Liver (tissue), 9 donors: ENCODE results near the gene RAB31. TPM values are rescaled to one million over a fixed set of nuclear protein-coding genes. Genes with fewer than 3 reads are reported as not detected.

Source experiments
- DNase-seq: peaks from one replicate; pipeline ENCODE4 v3.0.0-alpha.2; 2017; ENCODE audit warnings: low spot score
- H3K27ac ChIP-seq, 2 donors: one replicate each; pipeline ENCODE4 v1.7.0; 2013; ENCODE audit warnings: inconsistent platforms in 2 of 2, low read length in 2 of 2, control low read depth in 1 of 2, low read depth in 1 of 2, mild to moderate bottlenecking in 1 of 2
- H3K27me3 ChIP-seq, 4 donors: one replicate each; pipeline versions ENCODE4 v1.6.1 to v1.7.0; 2013; ENCODE audit warnings: low read length in 3 of 4, inconsistent platforms in 1 of 4, mild to moderate bottlenecking in 1 of 4, moderate library complexity in 1 of 4; ENCODE audit not compliant: control insufficient read depth in 4 of 4, insufficient read depth in 4 of 4
- H3K36me3 ChIP-seq, 4 donors: one replicate each; pipeline versions ENCODE4 v1.6.1 to v1.7.0; 2013; ENCODE audit warnings: low read length in 3 of 4, mild to moderate bottlenecking in 3 of 4, low read depth in 1 of 4, moderate library complexity in 1 of 4; ENCODE audit not compliant: control insufficient read depth in 4 of 4, insufficient read depth in 3 of 4
- H3K4me1 ChIP-seq, 4 donors: one replicate each; pipeline versions ENCODE4 v1.6.1 to v1.7.0; 2013; ENCODE audit warnings: low read length in 3 of 4, mild to moderate bottlenecking in 3 of 4, moderate library complexity in 1 of 4; ENCODE audit not compliant: control insufficient read depth in 4 of 4, insufficient read depth in 4 of 4
- H3K4me3 ChIP-seq, 3 donors: one replicate each; pipeline versions ENCODE4 v1.6.1 to v1.7.0; 2013; ENCODE audit warnings: low read length in 3 of 3, control low read depth in 1 of 3, low read depth in 1 of 3, mild to moderate bottlenecking in 1 of 3
- H3K9ac ChIP-seq, 2 donors: one replicate each; pipeline ENCODE4 v1.7.0; 2013; ENCODE audit warnings: low read length in 2 of 2, mild to moderate bottlenecking in 2 of 2, moderate library complexity in 2 of 2, control low read depth in 1 of 2, low read depth in 1 of 2
- H3K9me3 ChIP-seq, 4 donors: one replicate each; pipeline versions ENCODE4 v1.6.1 to v1.7.0; 2013; ENCODE audit warnings: low read length in 3 of 4; ENCODE audit not compliant: control insufficient read depth in 4 of 4
- ATF3 ChIP-seq: IDR thresholded peaks from 2 replicates; pipeline ENCODE4 v1.6.1; 2016; ENCODE audit warnings: antibody characterized with exemption
- EGR1 ChIP-seq, 2 donors: IDR thresholded peaks; 2 replicates each; pipeline ENCODE4 v1.6.1; 2016 to 2018; ENCODE audit warnings: antibody characterized with exemption in 2 of 2, low read depth in 2 of 2
- FOXA1 ChIP-seq: IDR thresholded peaks from 2 replicates; pipeline ENCODE4 v1.6.1; 2016; ENCODE audit warnings: antibody characterized with exemption
- FOXA2 ChIP-seq: IDR thresholded peaks from 2 replicates; pipeline ENCODE4 v1.6.1; 2016; ENCODE audit warnings: antibody characterized with exemption
- GABPA ChIP-seq, 2 donors: IDR thresholded peaks in 1 of 2; conservative IDR thresholded peaks in 1 of 2; 2 replicates each; pipeline ENCODE4 v1.6.1; 2016; ENCODE audit warnings: antibody characterized with exemption in 2 of 2, mild to moderate bottlenecking in 1 of 2, moderate library complexity in 1 of 2
- HNF4A ChIP-seq, 2 donors: conservative IDR thresholded peaks; 2 replicates each; pipeline ENCODE4 v1.6.1; 2016; ENCODE audit warnings: antibody characterized with exemption in 2 of 2, mild to moderate bottlenecking in 2 of 2
- HNF4G ChIP-seq: IDR thresholded peaks from 2 replicates; pipeline ENCODE4 v1.6.1; 2016; ENCODE audit warnings: antibody characterized with exemption
- JUND ChIP-seq, 2 donors: IDR thresholded peaks; 2 replicates each; pipeline ENCODE4 v1.6.1; 2016; ENCODE audit warnings: antibody characterized with exemption in 2 of 2
- MAX ChIP-seq: IDR thresholded peaks from 2 replicates; pipeline ENCODE4 v1.6.1; 2016; ENCODE audit warnings: antibody characterized with exemption
- NR2F2 ChIP-seq: IDR thresholded peaks from 2 replicates; pipeline ENCODE4 v1.6.1; 2016; ENCODE audit warnings: antibody characterized with exemption
- RAD21 ChIP-seq, 2 donors: IDR thresholded peaks; 2 replicates each; pipeline ENCODE4 v1.6.1; 2016; ENCODE audit warnings: antibody characterized with exemption in 2 of 2, mild to moderate bottlenecking in 2 of 2
- RXRA ChIP-seq, 2 donors: IDR thresholded peaks; 2 replicates each; pipeline ENCODE4 v1.6.1; 2017 to 2018; ENCODE audit warnings: antibody characterized with exemption in 2 of 2, mild to moderate bottlenecking in 1 of 2
- SP1 ChIP-seq: IDR thresholded peaks from 2 replicates; pipeline ENCODE4 v1.6.1; 2018; ENCODE audit warnings: antibody characterized with exemption, mild to moderate bottlenecking
- TAF1 ChIP-seq: conservative IDR thresholded peaks from 2 replicates; pipeline ENCODE4 v1.6.1; 2016; ENCODE audit warnings: antibody characterized with exemption, mild to moderate bottlenecking
- YY1 ChIP-seq: IDR thresholded peaks from 2 replicates; pipeline ENCODE4 v1.6.1; 2016; ENCODE audit warnings: antibody characterized with exemption, mild to moderate bottlenecking
- WGBS: extraction: QIAGEN DNeasy Blood & Tissue Kit; methylation state at CpG from one replicate; pipeline ENCODE4 v1.1.7; 2013; 5-methylcytosine and 5-hydroxymethylcytosine counted together
- polyA plus RNA-seq, 2 donors: library from polyadenylated mRNA; stranded (reverse) in 1 of 2; unstranded in 1 of 2; fragments of 200-250 nt in 1 of 2; fragments of >200 nt in 1 of 2; fragmentation: Nextera tagmentation in 1 of 2; extraction: Ambion mirVana in 1 of 2; gene quantifications; one replicate each; pipeline versions ENCODE4 v1.2.1 to v1.2.3, GENCODE V29; 2013 to 2015
- total RNA-seq, 2 donors: library from RNA; depleted of rRNA; stranded (reverse); fragments of >200 nt; gene quantifications; one replicate each; pipeline ENCODE4 v1.2.3, GENCODE V29; 2014
- TF ChIP-seq, protein P1 (sequence below): IDR thresholded peaks from 2 replicates; pipeline ENCODE4 v1.6.1; 2016; ENCODE audit warnings: antibody characterized with exemption
- TF ChIP-seq, protein P2 (sequence below): fragments of 150-350 bp; IDR thresholded peaks from 2 replicates; pipeline ENCODE4 v1.5.1; 2017; ENCODE audit warnings: improper control_type of control experiment, low read depth, low read length; ENCODE audit not compliant: missing input control
- TF ChIP-seq, protein P3 (sequence below): IDR thresholded peaks from 2 replicates; pipeline ENCODE4 v1.6.1; 2016; ENCODE audit warnings: antibody characterized with exemption, mild to moderate bottlenecking
- donor health status: healthy.
- donor health status: healthy.
- donor health status: healthy.
- donor health status: healthy.
- donor health status: healthy.

RAB31 gene
- total and polyA plus RNA-seq, 4 donors = 3.6 to 12.8 (median 9.7) TPM

GRCh38 chr18:9818423-9818734 lies 110.3 kb downstream of the RAB31 start:
- Histone ChIP-seq H3K9ac (no peak overlapping the region), H3K4me1 (no peaks in the 10 kb centered on the region), H3K27me3 (no peaks in the 10 kb centered on the region), H3K9me3 (peaks cover 0 to 2% (median 0%) of the 10 kb centered on the region in 4 donors), H3K36me3 (no peaks in the 10 kb centered on the region), H3K27ac (no peak overlapping the region), H3K4me3 (no peak overlapping the region)
- no peak for TF ChIP-seq JUND (IDR thresholded peaks at IDR 0.05)
- no peak for TF ChIP-seq HNF4A (conservative IDR thresholded peaks at IDR 0.05)
- no peak for TF ChIP-seq RAD21 (IDR thresholded peaks at IDR 0.05)
- TF ChIP-seq EGR1 (IDR thresholded peaks at IDR 0.05; ENCODE audit: low read depth in 2 of 2) = no peak
- no peak for TF ChIP-seq FOXA2
- no peak for TF ChIP-seq SP1
- TF ChIP-seq MAX = no peak
- TF ChIP-seq, protein P1, sequence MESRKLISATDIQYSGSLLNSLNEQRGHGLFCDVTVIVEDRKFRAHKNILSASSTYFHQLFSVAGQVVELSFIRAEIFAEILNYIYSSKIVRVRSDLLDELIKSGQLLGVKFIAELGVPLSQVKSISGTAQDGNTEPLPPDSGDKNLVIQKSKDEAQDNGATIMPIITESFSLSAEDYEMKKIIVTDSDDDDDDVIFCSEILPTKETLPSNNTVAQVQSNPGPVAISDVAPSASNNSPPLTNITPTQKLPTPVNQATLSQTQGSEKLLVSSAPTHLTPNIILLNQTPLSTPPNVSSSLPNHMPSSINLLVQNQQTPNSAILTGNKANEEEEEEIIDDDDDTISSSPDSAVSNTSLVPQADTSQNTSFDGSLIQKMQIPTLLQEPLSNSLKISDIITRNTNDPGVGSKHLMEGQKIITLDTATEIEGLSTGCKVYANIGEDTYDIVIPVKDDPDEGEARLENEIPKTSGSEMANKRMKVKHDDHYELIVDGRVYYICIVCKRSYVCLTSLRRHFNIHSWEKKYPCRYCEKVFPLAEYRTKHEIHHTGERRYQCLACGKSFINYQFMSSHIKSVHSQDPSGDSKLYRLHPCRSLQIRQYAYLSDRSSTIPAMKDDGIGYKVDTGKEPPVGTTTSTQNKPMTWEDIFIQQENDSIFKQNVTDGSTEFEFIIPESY = no peak
- no peak for TF ChIP-seq GABPA (IDR thresholded peaks at IDR 0.05 in 1 of 2, conservative IDR thresholded peaks at IDR 0.05 in 1 of 2)
- TF ChIP-seq TAF1 = no peak
- TF ChIP-seq, protein P2, sequence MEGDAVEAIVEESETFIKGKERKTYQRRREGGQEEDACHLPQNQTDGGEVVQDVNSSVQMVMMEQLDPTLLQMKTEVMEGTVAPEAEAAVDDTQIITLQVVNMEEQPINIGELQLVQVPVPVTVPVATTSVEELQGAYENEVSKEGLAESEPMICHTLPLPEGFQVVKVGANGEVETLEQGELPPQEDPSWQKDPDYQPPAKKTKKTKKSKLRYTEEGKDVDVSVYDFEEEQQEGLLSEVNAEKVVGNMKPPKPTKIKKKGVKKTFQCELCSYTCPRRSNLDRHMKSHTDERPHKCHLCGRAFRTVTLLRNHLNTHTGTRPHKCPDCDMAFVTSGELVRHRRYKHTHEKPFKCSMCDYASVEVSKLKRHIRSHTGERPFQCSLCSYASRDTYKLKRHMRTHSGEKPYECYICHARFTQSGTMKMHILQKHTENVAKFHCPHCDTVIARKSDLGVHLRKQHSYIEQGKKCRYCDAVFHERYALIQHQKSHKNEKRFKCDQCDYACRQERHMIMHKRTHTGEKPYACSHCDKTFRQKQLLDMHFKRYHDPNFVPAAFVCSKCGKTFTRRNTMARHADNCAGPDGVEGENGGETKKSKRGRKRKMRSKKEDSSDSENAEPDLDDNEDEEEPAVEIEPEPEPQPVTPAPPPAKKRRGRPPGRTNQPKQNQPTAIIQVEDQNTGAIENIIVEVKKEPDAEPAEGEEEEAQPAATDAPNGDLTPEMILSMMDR = no peak
- 66% methylated on average over 2 of the region's 2 CpGs for WGBS
- DNase-seq = no peak

DNA sequence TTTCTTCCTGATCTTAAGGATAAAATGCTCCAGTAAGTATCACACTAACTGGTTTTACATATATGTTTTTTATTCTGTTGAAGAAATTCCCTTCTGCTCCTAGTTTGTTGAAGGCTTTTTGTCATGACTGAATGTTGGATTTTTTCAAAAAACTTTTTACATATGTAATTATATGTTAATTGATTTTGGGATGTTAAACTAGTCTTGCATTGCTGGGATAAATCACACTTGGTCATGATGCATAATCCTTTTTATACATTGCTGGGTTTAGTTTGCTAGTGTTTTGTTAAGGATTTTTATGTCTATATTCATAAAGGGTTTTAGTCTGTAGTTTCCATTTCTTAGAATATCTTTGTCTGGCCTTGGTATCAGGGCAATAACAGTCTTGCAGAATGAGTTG lies 112.0 kb downstream of the RAB31 start:
- H3K27me3 ChIP-seq = no peaks in the 10 kb centered on the region
- no peak for TF ChIP-seq RAD21 (IDR thresholded peaks at IDR 0.05)

GRCh38 chr18:9820719-9821118 lies 112.6 kb downstream of the RAB31 start:
- 74% methylated on average over 4 of the region's 4 CpGs for WGBS
- no peak for TF ChIP-seq FOXA1
- TF ChIP-seq, protein P1 = no peak
- no peak for TF ChIP-seq FOXA2
- no peak for TF ChIP-seq RAD21 (IDR thresholded peaks at IDR 0.05)
- TF ChIP-seq SP1 = no peak
- no peak for TF ChIP-seq GABPA (IDR thresholded peaks at IDR 0.05 in 1 of 2, conservative IDR thresholded peaks at IDR 0.05 in 1 of 2)
- no peak for TF ChIP-seq HNF4G
- no peak for TF ChIP-seq HNF4A (conservative IDR thresholded peaks at IDR 0.05)
- TF ChIP-seq TAF1 = no peak
- no peak for TF ChIP-seq JUND (IDR thresholded peaks at IDR 0.05)
- no peak for TF ChIP-seq YY1
- TF ChIP-seq MAX = no peak
- no peak for TF ChIP-seq ATF3
- no peak for TF ChIP-seq NR2F2
- TF ChIP-seq EGR1 (IDR thresholded peaks at IDR 0.05; ENCODE audit: low read depth in 2 of 2) = no peak
- TF ChIP-seq, protein P3, sequence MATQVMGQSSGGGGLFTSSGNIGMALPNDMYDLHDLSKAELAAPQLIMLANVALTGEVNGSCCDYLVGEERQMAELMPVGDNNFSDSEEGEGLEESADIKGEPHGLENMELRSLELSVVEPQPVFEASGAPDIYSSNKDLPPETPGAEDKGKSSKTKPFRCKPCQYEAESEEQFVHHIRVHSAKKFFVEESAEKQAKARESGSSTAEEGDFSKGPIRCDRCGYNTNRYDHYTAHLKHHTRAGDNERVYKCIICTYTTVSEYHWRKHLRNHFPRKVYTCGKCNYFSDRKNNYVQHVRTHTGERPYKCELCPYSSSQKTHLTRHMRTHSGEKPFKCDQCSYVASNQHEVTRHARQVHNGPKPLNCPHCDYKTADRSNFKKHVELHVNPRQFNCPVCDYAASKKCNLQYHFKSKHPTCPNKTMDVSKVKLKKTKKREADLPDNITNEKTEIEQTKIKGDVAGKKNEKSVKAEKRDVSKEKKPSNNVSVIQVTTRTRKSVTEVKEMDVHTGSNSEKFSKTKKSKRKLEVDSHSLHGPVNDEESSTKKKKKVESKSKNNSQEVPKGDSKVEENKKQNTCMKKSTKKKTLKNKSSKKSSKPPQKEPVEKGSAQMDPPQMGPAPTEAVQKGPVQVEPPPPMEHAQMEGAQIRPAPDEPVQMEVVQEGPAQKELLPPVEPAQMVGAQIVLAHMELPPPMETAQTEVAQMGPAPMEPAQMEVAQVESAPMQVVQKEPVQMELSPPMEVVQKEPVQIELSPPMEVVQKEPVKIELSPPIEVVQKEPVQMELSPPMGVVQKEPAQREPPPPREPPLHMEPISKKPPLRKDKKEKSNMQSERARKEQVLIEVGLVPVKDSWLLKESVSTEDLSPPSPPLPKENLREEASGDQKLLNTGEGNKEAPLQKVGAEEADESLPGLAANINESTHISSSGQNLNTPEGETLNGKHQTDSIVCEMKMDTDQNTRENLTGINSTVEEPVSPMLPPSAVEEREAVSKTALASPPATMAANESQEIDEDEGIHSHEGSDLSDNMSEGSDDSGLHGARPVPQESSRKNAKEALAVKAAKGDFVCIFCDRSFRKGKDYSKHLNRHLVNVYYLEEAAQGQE = no peak
- no peak for TF ChIP-seq RXRA (IDR thresholded peaks at IDR 0.05)

More for the DNA sequence above, 112.0 kb downstream of the RAB31 start:
- no peak overlapping the region for H3K27ac ChIP-seq
- no peak for DNase-seq
- H3K9ac ChIP-seq = no peak overlapping the region
- no peaks in the 10 kb centered on the region for H3K36me3 ChIP-seq
- H3K4me3 ChIP-seq = no peak overlapping the region
- no peaks in the 10 kb centered on the region for H3K4me1 ChIP-seq
- peaks cover 0 to 2% (median 0%) of the 10 kb centered on the region in 4 donors for H3K9me3 ChIP-seq

More at GRCh38 chr18:9820719-9821118, 112.6 kb downstream of the RAB31 start:
- no peaks in the 10 kb centered on the region for H3K36me3 ChIP-seq
- H3K9ac ChIP-seq = no peak overlapping the region
- no peak overlapping the region for H3K4me3 ChIP-seq
- no peaks in the 10 kb centered on the region for H3K27me3 ChIP-seq
- no peak for DNase-seq
- H3K9me3 ChIP-seq = peaks cover 0 to 2% (median 0%) of the 10 kb centered on the region in 4 donors
- no peak overlapping the region for H3K27ac ChIP-seq
- no peaks in the 10 kb centered on the region for H3K4me1 ChIP-seq
